Hematopoietic multipotent progenitor cell treated with erythropoietin and hydrocortisone succinate and interleukin-3 and kit ligand, for 6 days (in vitro differentiated cells): ENCODE results near the gene PEX11A.

Source experiments
- DNase-seq: peaks from one replicate; pipeline ENCODE4 v3.0.0-alpha.2; 2015

Gene PEX11A

GRCh38 chr15:89654847-89655805 lies 35.4 kb downstream of the PEX11A start, which contains the start of gene KIF7:
KIF7 (minus strand) TSS chr15:89655467; CDS start chr15:89652930, 2,537 bp downstream.
- peak; percentile 20 for DNase-seq

- DNase-seq = no peak
These were observed 36.2 kb downstream of the PEX11A start for GRCh38 chr15:89654301-89654761.

GRCh38 chr15:89653578-89653977 lies 37.0 kb downstream of the PEX11A start:
- no peak for DNase-seq

- DNase-seq = no peak
These were observed 37.9 kb downstream of the PEX11A start for GRCh38 chr15:89652666-89653065.

DNA sequence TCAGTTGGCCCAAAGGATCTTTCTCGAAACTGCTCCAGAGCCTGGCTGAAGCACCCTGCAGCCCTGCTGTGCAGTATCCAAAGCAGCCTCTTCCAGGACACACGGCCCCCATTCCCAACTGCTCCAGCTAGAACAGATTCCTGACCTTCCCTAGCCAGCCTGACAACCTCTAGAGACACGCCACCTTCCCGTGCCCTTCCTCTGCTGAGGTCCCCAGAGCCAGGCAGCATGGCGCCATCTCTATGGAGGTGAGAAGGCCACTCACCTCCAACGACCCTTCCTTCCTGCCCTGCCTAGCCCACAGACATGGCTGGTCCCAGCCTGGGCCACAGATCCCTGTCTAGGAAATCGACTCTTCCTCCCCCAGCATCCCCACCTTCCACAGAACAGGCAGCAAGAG lies 38.4 kb downstream of the PEX11A start:
- no peak for DNase-seq

GRCh38 chr15:89649716-89650115 lies 40.8 kb downstream of the PEX11A start:
- no peak for DNase-seq

DNA sequence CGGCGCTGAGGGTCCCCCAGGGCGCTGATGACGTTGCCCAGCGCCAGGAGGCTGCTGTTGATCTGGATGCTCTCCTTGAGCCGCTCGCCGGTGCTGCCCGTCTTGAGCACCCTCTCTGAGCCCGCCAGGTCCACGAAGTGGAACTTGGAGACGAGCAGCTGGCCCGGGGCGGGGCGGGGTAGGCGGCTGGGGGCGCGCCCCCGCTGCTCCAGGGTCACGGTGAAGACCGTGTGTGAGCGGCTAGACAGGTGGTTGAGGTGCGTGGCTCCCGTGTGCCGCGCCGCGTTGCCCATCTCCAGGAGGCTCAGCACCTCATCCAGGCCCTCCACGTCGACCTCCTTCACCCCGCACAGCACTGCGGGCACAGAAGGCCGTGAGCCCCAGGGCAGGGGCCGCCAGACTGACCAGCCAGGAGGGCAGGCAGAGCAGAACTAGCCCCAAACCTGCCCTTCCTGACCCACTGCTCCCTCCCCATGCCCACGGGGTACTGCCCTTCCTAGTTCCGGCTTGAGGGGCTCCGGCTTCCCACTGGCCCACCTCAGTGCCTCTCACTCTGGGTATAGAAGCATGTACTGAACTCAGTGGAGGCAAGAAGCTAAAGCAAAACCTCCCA lies 41.4 kb downstream of the PEX11A start:
- no peak for DNase-seq

DNA sequence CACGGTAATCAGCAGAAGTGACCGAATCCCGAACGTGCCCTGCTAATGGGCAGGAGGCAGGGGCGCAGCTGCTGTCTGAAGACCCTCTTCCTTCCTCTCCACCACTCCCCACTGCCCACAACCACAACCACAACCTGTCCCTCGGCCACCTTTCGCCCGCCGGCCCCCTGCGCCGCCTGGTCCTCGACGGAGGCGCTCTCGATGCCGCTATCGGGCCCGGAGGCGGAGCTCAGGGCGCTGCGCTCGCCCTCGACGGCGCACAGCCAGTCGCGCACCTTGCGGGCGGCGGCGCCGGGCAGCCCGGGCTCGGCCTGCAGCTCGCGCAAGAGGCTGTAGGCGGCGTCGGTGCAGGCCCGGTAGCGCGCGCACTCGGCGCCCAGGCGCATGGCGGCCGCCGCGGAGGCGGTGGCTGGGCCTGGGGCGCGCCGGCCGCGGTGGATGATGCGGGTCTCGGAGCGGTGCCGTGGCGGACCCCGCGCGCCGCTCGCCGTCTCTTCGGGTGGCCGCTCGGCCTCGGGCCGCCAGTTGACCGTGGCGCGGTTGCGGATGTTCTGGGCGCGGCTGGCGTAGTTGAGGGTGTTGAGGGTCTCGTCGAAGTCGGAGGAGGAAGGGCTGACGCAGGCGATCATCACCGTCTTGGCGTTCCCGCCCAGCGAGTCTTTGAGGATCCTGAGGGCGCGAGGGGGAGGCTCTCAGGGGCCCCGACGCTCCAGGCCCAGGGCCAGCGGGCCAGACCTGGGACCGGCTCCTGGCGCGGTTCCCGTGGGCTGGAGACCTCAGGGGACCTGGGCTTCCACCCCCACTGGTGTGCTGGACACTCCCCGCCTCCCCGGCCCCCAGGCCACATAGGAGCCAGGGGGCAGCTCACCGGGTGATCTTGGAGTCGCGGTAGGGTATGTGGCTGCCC lies 42.2 kb downstream of the PEX11A start:
- DNase-seq = no peak

DNA sequence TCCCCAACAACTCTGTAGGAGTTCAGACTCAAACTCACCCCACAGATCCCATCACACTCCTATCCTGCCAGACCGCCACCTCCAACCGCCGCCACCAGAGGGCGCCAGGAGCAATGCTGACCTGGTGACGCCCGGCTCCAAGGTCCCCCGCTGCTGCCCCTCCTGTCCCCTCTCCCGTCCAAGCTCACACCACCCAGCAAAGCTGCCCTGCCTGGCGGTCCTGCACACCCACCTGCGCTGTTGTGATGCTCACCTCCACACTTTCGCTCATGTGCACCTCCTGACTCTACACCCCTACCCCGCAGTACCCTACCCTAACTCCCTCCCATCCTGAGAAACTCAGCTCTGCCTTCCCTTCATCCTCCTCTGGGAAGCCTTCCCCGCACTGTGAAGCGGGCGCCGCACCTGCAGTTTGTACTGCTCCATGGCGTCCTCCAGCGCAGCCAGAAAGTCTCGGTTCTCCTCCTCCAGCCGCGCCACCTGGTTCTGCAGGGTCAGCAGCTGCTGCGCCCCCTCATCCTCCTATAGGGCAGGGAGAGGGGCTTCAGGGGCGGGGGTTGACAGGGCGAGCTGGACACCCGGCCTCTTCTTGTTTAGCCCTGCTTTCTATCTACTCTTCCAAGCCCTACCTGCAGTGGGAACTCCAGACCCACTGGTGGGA lies 43.2 kb downstream of the PEX11A start:
- peak; percentile 77 for DNase-seq

DNA sequence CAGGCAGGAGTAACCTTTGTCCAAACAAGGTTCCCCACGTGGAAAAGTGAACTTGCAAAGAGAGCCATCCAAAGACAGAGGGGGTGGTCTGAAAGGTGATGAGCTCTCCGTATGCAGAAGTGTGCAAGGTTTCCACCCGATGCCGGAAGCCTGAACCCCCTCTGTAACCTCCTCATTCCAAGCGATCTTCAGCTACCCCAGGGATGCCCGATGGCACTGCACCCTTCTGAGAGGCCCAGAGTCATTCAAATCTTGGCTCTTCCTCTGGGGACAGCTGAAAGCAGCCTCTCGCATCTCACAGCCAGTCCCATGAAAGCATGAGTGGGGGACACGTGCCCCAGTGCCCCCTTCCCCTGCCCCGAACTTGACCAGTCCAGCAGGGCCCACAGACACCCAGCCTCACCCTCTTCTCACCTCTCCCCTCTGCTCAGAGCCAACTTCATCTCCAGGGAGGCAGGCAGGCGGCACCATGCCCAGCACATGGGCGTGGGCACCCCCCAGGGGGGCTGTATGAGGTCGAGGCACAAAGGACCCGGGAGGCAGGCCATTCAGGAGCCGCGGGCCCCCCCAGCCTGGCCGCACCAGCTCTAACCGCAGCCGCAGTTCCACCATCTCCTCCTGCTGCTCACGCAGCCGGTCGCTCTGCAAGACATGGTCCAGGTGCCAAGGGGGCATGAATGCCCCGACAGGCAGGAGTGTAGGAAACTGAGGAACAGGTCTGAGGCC lies 44.0 kb downstream of the PEX11A start:
- DNase-seq = no peak

GRCh38 chr15:89645680-89646079 lies 44.9 kb downstream of the PEX11A start:
- DNase-seq = no peak

- DNase-seq = no peak
These were observed 48.4 kb downstream of the PEX11A start for GRCh38 chr15:89642106-89642505.

GRCh38 chr15:89641053-89641452 lies 49.5 kb downstream of the PEX11A start:
- no peak for DNase-seq

GRCh38 chr15:89640245-89640644 lies 50.3 kb downstream of the PEX11A start:
- DNase-seq = no peak

- DNase-seq = no peak
These were observed 57.0 kb downstream of the PEX11A start for GRCh38 chr15:89633585-89633984.

DNA sequence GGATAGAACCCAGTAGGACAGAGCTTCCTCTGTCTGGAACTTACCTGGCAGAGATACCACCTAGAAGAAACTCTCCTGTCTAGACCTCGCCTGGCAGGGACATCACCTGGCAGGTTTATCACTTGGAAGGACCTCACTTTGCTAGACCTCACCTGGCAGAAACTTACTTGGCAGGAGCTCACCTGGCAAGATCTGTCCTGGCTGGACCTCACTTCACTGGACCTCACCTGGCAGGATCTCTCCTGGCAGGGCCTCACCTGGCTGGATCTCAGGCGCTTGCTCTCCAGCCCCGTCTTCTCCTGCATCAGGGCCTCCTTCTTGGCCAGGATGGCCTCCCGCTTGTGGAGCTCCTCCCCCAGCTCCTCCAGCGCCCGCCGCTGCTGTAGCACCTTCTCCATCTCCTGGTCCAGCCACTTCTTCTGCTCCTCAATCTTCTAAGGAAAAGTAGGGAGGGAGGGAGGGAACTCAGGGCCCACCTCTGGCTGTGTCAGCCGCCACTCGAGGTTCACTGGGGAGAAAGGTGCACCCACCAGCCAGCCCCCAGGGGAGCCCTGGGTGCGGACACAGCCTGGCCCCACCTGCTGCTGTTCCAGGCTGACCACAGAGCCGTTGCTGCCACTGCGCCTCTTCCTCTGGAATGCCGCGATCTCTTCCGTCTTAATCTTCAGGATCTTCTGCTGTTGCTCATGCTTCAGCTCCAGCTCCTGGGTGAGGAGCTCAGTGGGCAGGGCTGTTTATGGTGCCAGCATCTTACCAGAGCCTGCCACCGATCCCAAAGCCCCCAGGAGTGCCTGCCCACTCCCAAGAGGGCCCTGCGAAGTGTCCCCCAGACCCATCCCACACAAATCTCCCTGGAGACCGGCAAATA lies 57.8 kb downstream of the PEX11A start:
- no peak for DNase-seq

DNA sequence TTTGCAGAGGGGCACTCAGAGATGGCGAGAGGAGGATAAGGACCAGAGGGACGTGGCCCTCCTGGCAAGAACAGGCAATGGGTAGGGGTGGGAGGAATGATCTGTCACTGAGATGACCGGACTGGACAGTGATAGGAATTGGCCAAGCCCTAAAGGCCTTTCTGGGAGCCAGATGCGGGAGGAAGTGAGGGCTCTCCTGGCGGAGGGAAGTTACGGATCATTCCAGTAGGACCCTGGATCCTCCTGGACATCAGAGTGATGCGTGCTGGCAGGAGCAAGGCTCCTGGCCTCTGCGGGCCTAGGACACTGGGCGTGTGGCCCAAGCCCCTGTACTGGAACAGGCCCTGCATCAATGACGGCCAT lies 58.7 kb downstream of the PEX11A start:
- DNase-seq = no peak
